ENCODE results near the gene WFS1. TPM values are rescaled to one million over a fixed set of nuclear protein-coding genes. Genes with fewer than 3 reads are reported as not detected.

Gene WFS1
- total and polyA plus RNA-seq, 2 donors (not counting 3 experiments of a cell fraction or from before 2014, with no cell fraction given): 48.2 to 70.0 TPM

DNA sequence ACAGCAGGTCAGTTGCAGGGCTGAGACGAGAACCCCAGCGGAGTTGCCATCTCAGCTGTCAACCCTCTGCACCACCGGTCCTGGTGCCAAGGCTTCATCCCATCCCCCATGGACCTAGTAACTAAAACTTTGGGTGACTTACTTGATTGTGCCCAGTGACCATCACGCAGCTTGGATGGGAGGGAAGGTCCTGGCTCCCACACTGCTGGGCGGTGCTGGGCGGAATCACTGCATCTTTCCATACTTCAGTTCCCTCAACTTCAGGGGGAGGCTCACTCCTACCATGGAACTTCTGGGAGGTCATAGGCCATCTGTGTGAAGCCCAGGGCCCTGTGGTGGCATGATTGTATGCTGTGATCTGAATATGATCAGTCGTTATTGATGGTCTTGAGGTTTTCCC, 43.1 kb upstream of the WFS1 start:
- Histone ChIP-seq H3K36me3 (ENCODE audit: control insufficient read depth in 2 of 2, extremely low read depth in 1 of 2, insufficient read depth in 2 of 2, low read length in 2 of 2) (no peaks in the 10 kb centered on the region), H2AFZ (ENCODE audit: low read depth, low read length) (no peak overlapping the region), H3K4me3 (replicated peaks in 1 of 3; ENCODE audit: insufficient read depth in 1 of 3, low read depth in 1 of 3, low read length in 3 of 3) (no peak overlapping the region), H3K27me3 (ENCODE audit: control insufficient read depth in 2 of 2, insufficient read depth in 2 of 2, low read length in 2 of 2) (peaks cover 3 to 4% of the 10 kb centered on the region in 2 experiments), H3K9me3 (replicated peaks; ENCODE audit: control insufficient read depth, insufficient read depth, low read length) (no peaks in the 10 kb centered on the region), H4K20me1 (replicated peaks; ENCODE audit: control insufficient read depth, extremely low read depth, insufficient read depth, low read length) (no peaks in the 10 kb centered on the region), H3K4me2 (ENCODE audit: insufficient read depth, low read length) (no peak overlapping the region), H3K9ac (replicated peaks; ENCODE audit: extremely low read depth, insufficient read depth, low read length) (no peak overlapping the region), H3K4me1 (ENCODE audit: control insufficient read depth, extremely low read depth, insufficient read depth, low read length) (no peaks in the 10 kb centered on the region), H3K27ac (ENCODE audit: insufficient read depth, low read depth, low read length) (no peak overlapping the region), H3K9me1 (replicated peaks; ENCODE audit: control insufficient read depth, extremely low read depth, insufficient read depth, low read length) (no peaks in the 10 kb centered on the region), H3K79me2 (ENCODE audit: control insufficient read depth, insufficient read depth, low read length) (no peaks in the 10 kb centered on the region)
- no TSS peak for BruUV-seq (replicated peaks)
- intact Hi-C loops (cut with micrococcal nuclease) (no loop called here), dilution Hi-C loops (cut with MboI; ENCODE audit: extremely low pct_ligation_motif_present, low sequenced_read_pairs) (no loop called here)
- FAIRE-seq: no peak
- no peak for DNase-seq (ENCODE audit: low read depth, low spot score)
- TF ChIP-seq JUN (IDR thresholded peaks at IDR 0.05; ENCODE audit: borderline replicate concordance, insufficient read depth, insufficient read length, low read depth): no peak
- CTCF ChIA-PET: interaction anchor here (1.2 to 3.1 kb wide), 3 partner anchors 24 to 105 kb away, joined by 3 to 9 read pairs (median 4); no protein-coding TSS in a partner anchor
- POLR2A ChIA-PET: no interaction called here

DNA sequence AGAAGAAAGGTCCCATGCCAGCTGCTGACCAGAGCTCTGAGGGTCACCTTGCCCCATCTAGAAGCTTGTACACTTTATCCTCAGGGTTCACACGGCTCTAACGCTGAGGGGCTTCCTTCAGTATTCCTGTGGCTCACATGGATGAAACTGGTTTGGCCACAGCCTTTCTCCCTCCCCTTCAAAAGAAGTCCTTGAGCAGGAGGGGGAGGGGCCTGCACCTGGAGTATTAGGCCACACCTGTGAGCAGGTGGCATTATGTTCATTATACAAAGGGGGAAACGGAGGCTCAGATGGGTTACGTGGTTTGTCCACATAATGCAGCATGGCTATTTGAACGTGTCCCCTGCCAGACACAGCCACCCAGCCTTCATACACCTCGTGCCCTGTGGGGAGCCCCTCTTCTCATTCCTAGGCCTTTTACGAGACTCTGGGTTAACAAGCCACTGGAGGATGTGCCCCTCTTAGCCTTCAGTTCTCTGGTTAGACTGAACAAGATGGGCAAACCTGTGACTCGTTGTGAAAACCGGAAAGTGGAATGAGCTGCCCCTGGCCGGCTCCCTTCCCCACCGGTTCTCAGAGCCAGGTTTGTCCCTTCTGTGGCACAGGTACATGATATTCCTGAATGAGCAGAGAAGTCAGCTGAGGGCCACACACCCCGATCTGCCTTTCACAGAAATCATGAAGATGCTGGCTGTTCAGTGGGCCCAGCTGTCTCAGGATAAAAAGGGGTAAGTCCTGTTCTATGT, 42.1 kb upstream of the WFS1 start:
- H4K20me1 ChIP-seq (replicated peaks; ENCODE audit: control insufficient read depth, extremely low read depth, insufficient read depth, low read length): no peaks in the 10 kb centered on the region
- POLR2A ChIA-PET: no interaction called here
- H3K4me1 ChIP-seq (ENCODE audit: control insufficient read depth, extremely low read depth, insufficient read depth, low read length): no peaks in the 10 kb centered on the region
- no peak overlapping the region for H3K4me2 ChIP-seq (ENCODE audit: insufficient read depth, low read length)
- CTCF ChIA-PET: interaction anchor here (1.4 to 3.1 kb wide), 2 partner anchors 23 to 104 kb away, joined by 3 to 9 read pairs; no protein-coding TSS in a partner anchor
- no peaks in the 10 kb centered on the region for H3K9me3 ChIP-seq (replicated peaks; ENCODE audit: control insufficient read depth, insufficient read depth, low read length)
- no peak overlapping the region for H3K4me3 ChIP-seq (replicated peaks in 1 of 3; ENCODE audit: insufficient read depth in 1 of 3, low read depth in 1 of 3, low read length in 3 of 3)
- H3K27ac ChIP-seq (ENCODE audit: insufficient read depth, low read depth, low read length): no peak overlapping the region
- H3K79me2 ChIP-seq (ENCODE audit: control insufficient read depth, insufficient read depth, low read length): no peaks in the 10 kb centered on the region
- dilution Hi-C loops (cut with MboI; ENCODE audit: extremely low pct_ligation_motif_present, low sequenced_read_pairs) (no loop called here), intact Hi-C loops (cut with micrococcal nuclease) (no loop called here)
- BruUV-seq (replicated peaks): no TSS peak
- H3K9me1 ChIP-seq (replicated peaks; ENCODE audit: control insufficient read depth, extremely low read depth, insufficient read depth, low read length): no peaks in the 10 kb centered on the region
- H3K9ac ChIP-seq (replicated peaks; ENCODE audit: extremely low read depth, insufficient read depth, low read length): no peak overlapping the region
- FAIRE-seq: no peak
- DNase-seq (ENCODE audit: low read depth, low spot score): no peak
- no peak overlapping the region for H2AFZ ChIP-seq (ENCODE audit: low read depth, low read length)
- no peaks in the 10 kb centered on the region for H3K36me3 ChIP-seq (ENCODE audit: control insufficient read depth in 2 of 2, extremely low read depth in 1 of 2, insufficient read depth in 2 of 2, low read length in 2 of 2)
- peaks cover under 1 to 2% of the 10 kb centered on the region in 2 experiments for H3K27me3 ChIP-seq (ENCODE audit: control insufficient read depth in 2 of 2, insufficient read depth in 2 of 2, low read length in 2 of 2)
- TF ChIP-seq MYC (IDR thresholded peaks at IDR 0.05; ENCODE audit: low read depth, low read length): no peak
- TF ChIP-seq EZH2 (IDR thresholded peaks at IDR 0.05; ENCODE audit: borderline replicate concordance, low read depth, low read length, severe bottlenecking): no peak
- no peak for TF ChIP-seq GATA2 (IDR thresholded peaks at IDR 0.05; ENCODE audit: insufficient read depth, insufficient read length, low read depth, low read length)
- TF ChIP-seq POLR2AphosphoS5 (IDR thresholded peaks at IDR 0.05; ENCODE audit: insufficient read depth, low read depth, low read length): no peak
